K562 (cell line): ENCODE data around the gene NEDD4. TPM values are rescaled to one million over a fixed set of nuclear protein-coding genes. Genes with fewer than 3 reads are reported as not detected.

Experiments
- ATAC-seq: fragments of 200-7000 bp; cut with Tn5 transposase; 3 replicates; pipeline ENCODE4 v1.9.1; 2020; ENCODE audit warnings: moderate library complexity
- BruUV-seq: library from RNA; stranded (reverse); fragments of 400-500 nt; replicated peaks from 2 replicates; lab custom pipeline; 2021; lab: Mats Ljungman, UMichigan
- CTCF ChIA-PET: fragments of 300-600 bp; formaldehyde crosslinking; extraction: SDS; loops from one replicate; lab custom pipeline; 2021; ENCODE audit warnings: low intra/inter-chr PET ratio; lab: Yijun Ruan, JAX
- POLR2A ChIA-PET: fragments of 300-600, 350-650 bp; sonication (Branson Sonifier 250); formaldehyde crosslinking; extraction: SDS; loops from one replicate; lab custom pipeline; 2021; ENCODE audit warnings: antibody characterized with exemption, inconsistent platforms; lab: Yijun Ruan, JAX
- DNase-seq, 4 experiments: peaks; one replicate each; pipeline versions ENCODE4 v3.0.0 to v3.0.0-alpha.2; 2011 to 2018; ENCODE audit warnings: low spot score in 3 of 4, mixed read lengths in 3 of 4; ENCODE audit errors: extremely low read depth in 1 of 4
- FAIRE-seq: peaks from 2 replicates; lab custom pipeline; 2011; peaks lifted over from hg19 to GRCh38; lab: Jason Lieb, UNC
- H2AFZ ChIP-seq: 2 replicates; pipeline ENCODE4 v1.6.0; 2011; ENCODE audit warnings: low read depth, low read length, control low read depth, inconsistent platforms
- H3K27ac ChIP-seq: fragments of 200-600 bp; 3 replicates; pipeline ENCODE4 v1.8.0; 2011; ENCODE audit warnings: low read depth, mild to moderate bottlenecking, control low read depth, inconsistent platforms, low read length, moderate library complexity, mixed read lengths; ENCODE audit errors: extremely low read depth
- H3K27me3 ChIP-seq, 2 experiments: fragments of 300-600 bp in 1 of 2; 2 replicates in 1 of 2; 3 replicates in 1 of 2; pipeline versions ENCODE4 v1.6.0 to v1.8.0; 2011; ENCODE audit warnings: inconsistent platforms in 2 of 2, low read length in 2 of 2, mild to moderate bottlenecking in 1 of 2, mixed read lengths in 1 of 2, moderate library complexity in 1 of 2; ENCODE audit not compliant: control insufficient read depth in 2 of 2, insufficient read depth in 2 of 2
- H3K36me3 ChIP-seq: fragments of 300-600 bp; 3 replicates; pipeline ENCODE4 v1.8.0; 2011; ENCODE audit warnings: mild to moderate bottlenecking, low read length, inconsistent platforms; ENCODE audit not compliant: control insufficient read depth, insufficient read depth
- H3K4me1 ChIP-seq, 2 experiments: fragments of 200-600 bp in 1 of 2; replicated peaks in 1 of 2; 2 replicates in 1 of 2; 3 replicates in 1 of 2; pipeline versions ENCODE4 v1.5.1 to v1.8.0; 2011; ENCODE audit warnings: inconsistent platforms in 2 of 2, low read length in 2 of 2, mild to moderate bottlenecking in 1 of 2, mixed read lengths in 1 of 2, moderate library complexity in 1 of 2; ENCODE audit not compliant: control insufficient read depth in 2 of 2, insufficient read depth in 2 of 2
- H3K4me2 ChIP-seq: 2 replicates; pipeline ENCODE4 v1.6.1; 2011; ENCODE audit warnings: low read length, control low read depth, inconsistent platforms, mixed read lengths; ENCODE audit not compliant: insufficient read depth
- H3K4me3 ChIP-seq: fragments of 200-600 bp; sonication (generic), shearing (Covaris generic); 2 replicates; pipeline ENCODE4 v1.5.1; 2016; ENCODE audit warnings: control low read depth, inconsistent platforms
- H3K79me2 ChIP-seq: fragments of 200-600 bp; 3 replicates; pipeline ENCODE4 v1.8.0; 2011; ENCODE audit warnings: low read length, inconsistent platforms; ENCODE audit not compliant: control insufficient read depth, insufficient read depth
- H3K9ac ChIP-seq, 2 experiments: 2 replicates each; pipeline versions ENCODE4 v1.6.0 to v1.6.1; 2011; ENCODE audit warnings: low read depth in 2 of 2, low read length in 2 of 2, control low read depth in 1 of 2, inconsistent platforms in 1 of 2, mild to moderate bottlenecking in 1 of 2, mixed read lengths in 1 of 2; ENCODE audit not compliant: insufficient read depth in 1 of 2
- H3K9me1 ChIP-seq: one replicate; pipeline ENCODE4 v1.6.0; 2011; ENCODE audit warnings: inconsistent platforms, mild to moderate bottlenecking, low read length, moderate library complexity; ENCODE audit not compliant: control insufficient read depth, insufficient read depth
- H3K9me3 ChIP-seq: replicated peaks from 2 replicates; pipeline ENCODE4 v1.5.1; 2011; ENCODE audit warnings: low read depth, low read length, inconsistent platforms; ENCODE audit not compliant: control insufficient read depth, insufficient read depth
- H4K20me1 ChIP-seq: replicated peaks from 2 replicates; pipeline ENCODE4 v1.6.1; 2011; ENCODE audit warnings: low read length, inconsistent platforms, mixed read lengths; ENCODE audit not compliant: control insufficient read depth, insufficient read depth
- ARID3B ChIP-seq: fragments of 250-450 bp; sonication (Bioruptor Pico); IDR thresholded peaks from 2 replicates; pipeline ENCODE4 v1.4.0; 2020; ENCODE audit warnings: borderline replicate concordance
- DACH1 ChIP-seq: fragments of 450-650 bp; IDR thresholded peaks from 2 replicates; pipeline ENCODE4 v1.6.1; 2018; ENCODE audit not compliant: partially characterized antibody
- PHB ChIP-seq: fragments of 250-450 bp; sonication (Bioruptor Pico); IDR thresholded peaks from 2 replicates; pipeline ENCODE4 v1.5.0; 2021
- SNIP1 ChIP-seq: fragments of 450-650 bp; IDR thresholded peaks from 2 replicates; pipeline ENCODE4 v1.7.1; 2017; ENCODE audit warnings: low read depth, mild to moderate bottlenecking
- STAG1 ChIP-seq: sonication (generic); formaldehyde crosslinking; IDR thresholded peaks from 2 replicates; pipeline ENCODE4 v1.5.0; 2020; ENCODE audit warnings: missing genetic modification reagents, borderline replicate concordance
- ZNF592 ChIP-seq: fragments of 450-650 bp; IDR thresholded peaks from 2 replicates; pipeline ENCODE4 v1.6.1; 2017; ENCODE audit warnings: antibody characterized with exemption, mild to moderate bottlenecking
- ZNF695 ChIP-seq: fragments of 450-650 bp; formaldehyde crosslinking; IDR thresholded peaks from 2 replicates; pipeline ENCODE4 v1.4.0; 2020; ENCODE audit warnings: mild to moderate bottlenecking, moderate library complexity
- WGBS: fragments of 100-300 bp; shearing (Covaris generic); methylation state at CpG from one replicate; pipeline ENCODE4 v1.1.6; 2016; ENCODE audit warnings: low coverage, mixed read lengths; ENCODE audit not compliant: insufficient coverage; ENCODE audit errors: missing lambda C conversion rate; 5-methylcytosine and 5-hydroxymethylcytosine counted together
- in situ Hi-C: fragments of 300-500 bp; cut with MboI; formaldehyde crosslinking; loops from 4 replicates; pipeline ENCODE4 v1.15.0; 2018; ENCODE audit warnings: inconsistent platforms, mixed read lengths
- intact Hi-C: fragments of 100-400 bp; cut with micrococcal nuclease; formaldehyde crosslinking; loops from 2 replicates; pipeline ENCODE4 v1.14.2; 2022
- polyA plus RNA-seq, 8 experiments: library from polyadenylated mRNA; depleted of rRNA in 4 of 8; stranded (reverse) in 5 of 8; unstranded in 3 of 8; fragments of >200 nt; fragmentation: Nextera tagmentation in 2 of 8; fragmentation: Illumina TruSeq in 1 of 8; extraction: Ambion mirVana in 2 of 8; extraction: Trizol in 1 of 8; gene quantifications; 2 replicates each; pipeline versions ENCODE4 v1.2.1 to v1.2.3, GENCODE V29; 2011 to 2014; ENCODE audit warnings: inconsistent platforms in 1 of 8, missing spikeins in 1 of 8
- total RNA-seq, 7 experiments: library from RNA; depleted of rRNA in 6 of 7; stranded (reverse); fragments of >200 nt in 6 of 7; fragmentation: Illumina TruSeq in 2 of 7; extraction: Trizol in 2 of 7; gene quantifications; 2 replicates each; pipeline versions ENCODE4 v1.2.1 to v1.2.3, GENCODE V29; 2011 to 2021; ENCODE audit warnings: low replicate concordance in 1 of 7

NEDD4 gene
- total and polyA plus RNA-seq, 9 of the 15 experiments (the other 6 are each of a cell fraction or from before 2014, with no cell fraction given), result 7.2 to 23.7 (median 17.3) TPM

- no peak for TF ChIP-seq ARID3B (CRISPR knock-in tag)
- no peak for TF ChIP-seq ZNF592
- no peak for TF ChIP-seq STAG1 (CRISPR knock-in tag)
- TF ChIP-seq SNIP1, result no peak
Measured at GRCh38 chr15:56032373-56032772, 39.0 kb upstream of the NEDD4 start (continued).

- Histone ChIP-seq H3K9me3 (no peaks in the 10 kb centered on the region), H3K79me2 (no peaks in the 10 kb centered on the region), H3K4me3 (no peak overlapping the region), H3K27me3 (no peaks in the 10 kb centered on the region), H4K20me1 (no peaks in the 10 kb centered on the region), H3K9ac (no peak overlapping the region), H3K27ac (no peak overlapping the region), H3K36me3 (no peaks in the 10 kb centered on the region), H2AFZ (no peak overlapping the region), H3K9me1 (no peaks in the 10 kb centered on the region), H3K4me1 (no peaks in the 10 kb centered on the region), H3K4me2 (no peak overlapping the region)
- TF ChIP-seq ZNF695 (CRISPR knock-in tag) (no peak), DACH1 (no peak), PHB (CRISPR knock-in tag) (no peak)
- ATAC-seq (no peak), DNase-seq (no peak), FAIRE-seq (no peak)
- no TSS peak for BruUV-seq
- ChIA-PET CTCF (no interaction called here), POLR2A (interaction anchor here (0.5 to 1.1 kb wide), 3 partner anchors 11 to 741 kb away, joined by 3 to 4 read pairs (median 3); no protein-coding TSS in a partner anchor)
- 17% methylated on average over 6 of the region's 6 CpGs for whole genome bisulfite sequencing
- in situ Hi-C loops (no loop called here), intact Hi-C loops (no loop called here)
Measured at GRCh38 chr15:56031836-56032235, 38.4 kb upstream of the NEDD4 start.
